NCI-H146 (cell line): ENCODE measurements around the gene CTPS2.
A peak's percentile ranks its signal among the peaks of the same experiment; 100 is the strongest.
"Not testable (repeated sequence)": the region's sequence is repeated elsewhere in the genome, so short reads cannot be mapped to it uniquely, and the experiment has no call there.

Source experiments
- DNase-seq: peaks from one replicate; lab custom pipeline; 2025; lab: John Stamatoyannopoulos, UW

Gene CTPS2

DNA sequence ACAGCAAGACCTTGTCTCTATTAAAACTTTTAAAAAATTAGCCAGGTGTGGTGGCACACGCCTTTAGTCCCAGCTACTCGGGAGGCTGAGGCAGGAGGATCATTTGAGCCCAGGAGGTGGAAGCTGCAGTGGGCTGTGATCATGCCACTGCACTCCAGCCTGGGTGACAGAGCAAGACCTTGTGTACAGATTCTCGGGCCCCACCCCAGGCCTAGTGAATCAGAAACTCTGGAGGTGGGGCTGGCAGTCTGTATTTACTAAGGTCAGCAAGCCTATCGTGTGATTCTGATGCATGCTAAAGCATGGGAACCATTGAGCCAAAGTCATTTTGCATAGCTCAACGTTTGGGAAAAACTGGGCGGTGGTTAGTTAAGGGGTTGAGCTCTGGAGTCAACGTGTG, 59.0 kb downstream of the CTPS2 start:
- no peak for DNase-seq

DNA sequence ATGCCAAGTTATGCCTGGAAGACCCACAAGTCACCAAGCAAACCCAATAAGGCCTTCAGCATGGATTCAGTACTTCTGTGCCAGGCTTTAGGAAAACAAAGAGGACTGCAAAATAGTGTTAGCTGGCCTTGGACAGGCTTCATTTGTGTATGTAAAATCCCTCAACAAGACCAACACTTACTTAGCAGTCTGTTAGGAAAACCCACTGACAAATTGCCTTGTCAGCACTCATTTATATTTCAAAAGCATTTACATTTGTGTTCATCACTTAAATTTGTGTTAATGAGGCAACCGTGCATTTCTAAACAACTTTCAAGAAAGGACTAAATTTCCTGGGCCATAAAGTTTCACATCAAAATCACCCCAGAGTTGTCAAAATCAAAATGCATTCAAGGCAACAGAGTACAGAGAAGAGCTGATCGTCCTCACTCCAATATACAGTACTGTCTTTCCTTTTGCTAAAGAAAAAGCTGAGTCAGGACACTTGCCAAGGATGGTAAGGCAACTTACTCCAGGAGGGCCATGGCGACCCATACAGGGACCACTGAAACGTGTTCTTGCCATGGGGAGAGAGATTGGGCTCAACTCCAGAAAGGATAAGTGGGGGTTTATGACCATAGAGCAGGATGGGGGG, 61.0 kb downstream of the CTPS2 start:
- no peak for DNase-seq

DNA sequence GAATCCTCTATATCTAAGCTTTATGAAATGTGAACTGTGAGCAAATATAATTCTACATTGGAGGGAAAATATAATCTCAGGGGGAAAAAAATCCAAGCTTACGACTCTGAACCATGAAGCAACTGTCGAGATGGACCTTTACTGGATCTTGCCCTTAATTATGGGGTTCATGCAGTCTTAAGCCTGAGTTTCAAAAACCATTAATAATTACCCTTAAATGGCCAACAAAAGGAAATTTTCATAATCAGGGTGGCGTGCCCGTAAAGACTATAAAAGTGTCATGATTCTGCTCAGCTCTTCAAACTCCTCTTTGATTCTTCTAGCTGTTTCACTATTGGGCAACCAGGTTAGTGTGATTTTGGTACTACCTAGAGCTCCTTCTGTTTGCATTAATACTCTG, 62.6 kb downstream of the CTPS2 start, which contains the start of gene S100G:
TSS of gene S100G (plus strand) at position 301 of the 400 bp plus-strand sequence. CDS start 849 bp downstream, outside the sequence.
- DNase-seq, result no peak

DNA sequence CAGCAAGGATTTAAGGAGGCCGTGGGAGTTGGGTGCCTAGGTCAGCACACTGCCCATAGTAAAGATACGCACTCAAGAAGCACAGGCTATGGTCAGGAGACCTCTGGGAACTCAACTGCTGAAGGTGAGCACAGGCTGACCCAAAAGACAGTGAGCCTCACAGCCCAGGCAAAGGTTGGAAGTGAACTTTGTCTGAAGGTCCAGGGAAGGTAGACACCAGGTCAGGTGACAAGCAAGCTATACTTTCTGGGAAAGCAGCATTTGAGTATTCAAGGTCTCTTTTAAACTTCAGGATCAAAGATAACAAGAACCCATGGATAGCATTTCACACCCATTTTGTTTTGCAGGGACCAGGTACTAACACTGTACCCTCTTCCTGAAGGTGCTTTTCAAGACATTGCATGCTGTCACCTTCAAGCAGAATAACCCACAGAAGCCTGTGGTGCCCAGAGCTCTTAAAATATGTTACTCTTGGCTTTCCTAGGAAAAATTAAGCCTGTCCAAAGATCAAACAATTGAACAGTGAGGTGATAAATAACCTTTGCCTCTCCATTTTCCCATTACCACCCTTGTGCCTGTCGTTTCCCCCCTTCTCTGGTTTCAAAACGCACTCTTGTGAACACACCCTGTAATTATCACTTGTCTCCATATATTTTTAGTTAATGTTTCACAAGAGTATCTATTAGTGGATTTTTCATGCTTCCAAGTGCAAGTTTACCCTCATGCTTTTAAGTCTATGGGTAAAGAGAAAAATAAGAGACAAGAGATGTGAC, 65.9 kb downstream of the CTPS2 start:
- peak; percentile 5 for DNase-seq

DNA sequence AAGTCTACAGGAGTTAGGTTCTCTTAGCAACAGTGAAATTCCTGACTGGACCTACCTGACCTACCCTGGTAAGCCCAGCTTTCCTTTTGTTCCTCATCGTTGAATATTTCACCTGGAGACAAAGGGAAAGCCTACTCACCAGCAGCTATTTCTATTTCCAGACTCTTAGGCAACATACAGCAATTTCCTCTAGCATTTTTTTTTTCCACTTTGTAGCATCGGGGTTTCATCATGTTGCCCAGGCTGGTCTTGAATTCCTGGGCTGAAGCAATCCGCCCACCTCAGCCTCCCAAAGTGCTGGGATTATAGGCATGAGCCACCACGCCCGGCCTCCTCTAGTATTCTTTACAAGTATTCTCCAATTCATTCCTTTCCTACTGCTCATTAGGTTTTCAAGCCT, 69.3 kb downstream of the CTPS2 start:
- DNase-seq, result no peak

DNA sequence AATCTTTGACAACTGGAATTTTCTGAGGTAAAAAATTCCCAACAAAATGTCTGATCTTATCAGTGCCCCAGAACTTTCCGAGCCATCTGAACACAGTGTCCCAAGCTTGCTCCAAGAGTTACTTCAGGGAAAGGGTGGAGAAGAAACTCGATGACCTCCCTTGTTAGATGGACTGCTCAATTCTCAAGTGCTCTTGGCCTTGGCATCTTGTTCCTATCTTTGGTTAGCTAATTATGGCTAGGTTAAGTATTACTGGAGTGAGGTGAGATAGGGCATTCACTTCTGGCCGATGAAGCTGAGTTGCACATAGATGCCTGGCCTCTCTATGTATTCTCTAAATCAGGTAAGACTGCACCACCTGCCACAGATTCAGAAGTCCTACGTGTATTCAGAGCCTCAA, 71.6 kb downstream of the CTPS2 start:
- no peak for DNase-seq

DNA sequence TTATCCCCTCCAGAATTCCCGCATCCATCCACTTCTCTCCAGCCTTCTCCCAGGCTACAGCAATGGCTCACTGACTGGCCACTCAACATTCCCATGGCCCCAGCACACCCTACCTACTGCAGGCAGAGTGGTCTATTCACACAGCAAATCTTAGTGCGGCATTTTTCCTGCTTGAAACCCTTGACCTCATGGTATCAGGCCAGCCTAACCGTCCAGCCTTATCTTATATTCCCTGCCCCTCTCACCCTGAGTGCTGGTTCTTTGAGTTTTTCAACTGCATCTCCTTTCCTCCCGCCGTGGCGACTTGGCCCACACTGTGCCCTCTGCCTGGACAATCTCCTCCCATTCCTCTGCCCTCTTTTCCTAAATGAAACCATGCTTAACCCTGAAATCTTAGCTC, 72.5 kb downstream of the CTPS2 start:
- DNase-seq, result no peak

DNA sequence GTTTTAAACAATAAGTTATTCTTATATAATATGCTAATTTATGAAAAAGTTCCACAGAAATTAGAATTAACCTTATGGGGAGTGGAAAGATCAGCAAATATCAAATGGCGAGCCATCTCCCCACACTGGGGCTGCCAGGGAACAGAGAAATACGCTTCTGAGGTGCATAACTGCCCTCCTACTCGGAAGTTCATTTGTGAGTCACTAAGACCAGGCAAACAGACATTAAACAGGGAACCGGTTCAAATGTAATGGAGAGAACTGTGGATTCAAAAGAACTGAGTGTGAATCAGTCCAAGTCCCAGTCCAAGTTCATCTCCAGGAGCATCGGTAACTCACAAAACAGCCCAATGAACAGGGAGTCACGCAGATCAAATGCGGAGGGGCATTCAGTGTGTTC, 73.9 kb downstream of the CTPS2 start:
- no peak for DNase-seq

DNA sequence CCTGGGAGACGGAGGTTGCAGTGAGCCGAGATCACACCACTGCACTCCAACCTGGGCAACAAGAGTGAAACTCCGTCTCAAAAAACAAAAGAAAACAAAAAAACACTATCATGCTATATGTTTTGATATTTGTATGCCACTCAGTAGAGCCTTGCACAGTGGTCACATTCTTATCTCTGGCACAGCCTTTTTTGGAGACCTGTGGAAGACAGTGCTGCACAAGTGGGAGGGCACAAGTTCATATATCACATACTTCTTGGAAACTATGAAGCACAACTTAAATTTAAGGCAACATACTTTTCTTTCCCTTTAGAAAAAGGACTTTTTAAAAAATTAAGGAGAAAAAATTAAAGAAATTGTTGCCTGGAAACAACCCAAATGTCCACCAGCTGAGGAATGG, 76.9 kb downstream of the CTPS2 start:
- no peak for DNase-seq

DNA sequence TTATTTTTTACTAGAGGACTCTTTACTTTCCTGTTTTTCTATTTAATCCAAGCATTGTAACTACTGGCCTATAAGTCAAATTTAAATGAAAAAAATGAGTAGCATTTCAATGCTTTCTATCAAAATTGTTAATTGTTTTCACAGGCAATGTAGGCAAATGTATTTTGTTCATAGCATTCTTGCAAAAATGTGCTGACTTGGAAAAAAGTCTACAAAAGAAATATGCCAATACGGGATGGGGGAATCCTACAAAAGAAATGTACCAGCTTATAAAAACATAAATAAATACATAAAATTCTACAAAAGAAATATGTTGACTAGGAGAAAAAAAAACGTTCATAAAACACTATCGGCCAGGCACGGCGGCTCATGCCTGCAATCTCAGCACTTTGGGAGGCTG, 77.4 kb downstream of the CTPS2 start:
- DNase-seq, result no peak

DNA sequence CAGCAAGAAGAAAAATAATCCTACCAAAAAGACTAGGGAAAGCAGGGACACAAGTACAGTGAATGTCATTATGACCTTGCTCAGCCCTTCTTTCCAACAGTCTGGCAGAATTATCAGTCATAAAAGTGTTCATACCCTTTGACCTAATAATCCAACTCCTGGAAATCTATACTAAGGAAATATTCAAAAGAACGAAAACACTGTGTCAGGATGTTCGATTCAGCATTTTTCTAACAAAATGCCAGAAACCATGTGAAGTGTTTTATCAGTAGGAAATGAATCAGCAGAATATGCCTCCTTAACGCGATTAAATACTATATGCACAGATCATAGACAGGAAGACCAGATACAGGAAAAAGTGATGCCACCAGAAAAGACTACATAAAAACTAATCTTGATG, 78.7 kb downstream of the CTPS2 start:
- no peak for DNase-seq

DNA sequence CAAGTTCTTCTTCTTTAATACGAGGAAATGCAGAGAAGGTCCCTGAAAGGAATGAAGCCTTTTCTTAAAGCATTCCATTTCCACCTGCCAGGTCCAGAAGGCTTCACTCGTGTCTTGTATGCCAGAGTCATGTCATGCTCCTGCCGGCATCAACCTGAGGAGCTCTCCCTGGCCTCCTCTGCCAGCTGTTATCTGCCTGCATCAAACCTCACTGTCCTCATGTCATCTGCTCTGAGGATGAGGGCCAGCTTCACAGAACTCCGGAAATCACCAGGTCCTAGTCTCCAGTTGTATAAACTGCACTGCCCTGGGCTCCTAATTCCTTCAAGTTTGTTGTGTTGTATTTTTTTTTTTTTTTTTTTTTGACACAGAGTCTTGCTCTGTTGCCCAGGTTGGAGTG, 82.6 kb downstream of the CTPS2 start:
- DNase-seq, result no peak

DNA sequence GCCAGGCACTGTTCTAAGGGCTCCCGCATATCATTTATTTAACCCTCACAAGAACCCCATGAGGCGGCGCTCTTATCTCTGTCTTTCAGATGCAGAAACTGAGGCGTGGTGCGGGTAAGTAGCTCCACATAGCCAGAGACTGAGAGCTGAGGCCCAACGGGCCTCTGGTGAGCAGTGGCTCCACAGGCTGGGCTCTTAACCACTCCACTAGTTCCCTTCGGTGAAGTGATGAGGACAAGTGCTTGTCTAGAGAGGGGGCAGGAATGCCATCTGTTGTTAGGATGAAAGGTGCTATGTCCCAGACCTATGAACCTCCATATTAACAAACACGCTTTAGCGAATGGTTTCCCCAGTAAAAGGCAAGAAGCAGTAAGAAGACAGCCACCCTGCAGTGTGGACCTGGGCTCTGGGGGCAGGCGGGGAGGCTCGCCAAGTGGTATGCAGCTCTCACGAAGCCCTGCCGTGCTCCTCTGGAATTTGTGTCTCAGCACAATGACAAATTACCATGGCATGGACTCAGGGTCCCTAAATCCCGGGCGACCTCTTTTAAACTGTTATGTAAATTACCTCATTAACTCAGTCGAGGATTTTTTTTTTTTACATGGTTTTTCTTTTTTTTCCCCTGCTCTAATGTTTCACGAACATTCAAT, 83.4 kb downstream of the CTPS2 start:
- DNase-seq, result no peak

DNA sequence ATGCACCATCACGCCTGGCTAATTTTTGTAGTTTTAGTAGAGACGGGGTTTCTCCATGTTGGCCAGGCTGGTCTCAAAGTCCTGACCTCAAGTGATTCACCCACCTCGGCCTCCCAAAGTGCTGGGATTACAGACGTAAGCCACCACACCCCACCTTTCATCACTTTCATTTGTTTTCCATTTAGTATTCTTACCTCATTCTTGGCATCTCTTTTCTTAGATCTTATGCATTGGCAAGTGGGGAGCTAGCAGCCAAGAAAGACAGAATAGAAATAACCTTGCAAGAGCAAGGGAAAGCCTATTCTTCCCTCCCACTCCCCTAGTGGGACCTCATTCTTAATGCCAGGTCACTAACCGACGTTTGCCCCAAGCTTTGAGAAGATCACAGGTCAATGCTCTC, 84.0 kb downstream of the CTPS2 start:
- not testable (repeated sequence) for DNase-seq

DNA sequence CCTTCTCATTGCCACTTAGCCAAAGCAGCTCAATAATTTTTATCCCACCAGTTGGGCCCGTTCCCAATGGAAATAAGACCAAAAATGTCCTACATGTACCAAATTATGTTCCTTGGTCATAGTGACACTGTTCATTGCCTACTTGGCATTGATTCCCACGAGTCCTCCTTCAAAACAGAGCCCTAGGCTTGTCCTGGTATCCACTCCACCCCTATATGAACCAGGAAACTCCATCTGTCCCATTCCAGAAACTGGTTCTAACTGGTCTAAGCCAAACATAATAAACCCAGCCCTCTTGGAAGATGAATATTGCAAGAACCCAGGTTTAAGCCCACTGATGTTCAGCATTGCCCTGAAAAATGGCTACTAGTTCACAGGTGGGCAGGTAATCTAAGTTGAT, 93.4 kb downstream of the CTPS2 start:
- DNase-seq, result no peak

DNA sequence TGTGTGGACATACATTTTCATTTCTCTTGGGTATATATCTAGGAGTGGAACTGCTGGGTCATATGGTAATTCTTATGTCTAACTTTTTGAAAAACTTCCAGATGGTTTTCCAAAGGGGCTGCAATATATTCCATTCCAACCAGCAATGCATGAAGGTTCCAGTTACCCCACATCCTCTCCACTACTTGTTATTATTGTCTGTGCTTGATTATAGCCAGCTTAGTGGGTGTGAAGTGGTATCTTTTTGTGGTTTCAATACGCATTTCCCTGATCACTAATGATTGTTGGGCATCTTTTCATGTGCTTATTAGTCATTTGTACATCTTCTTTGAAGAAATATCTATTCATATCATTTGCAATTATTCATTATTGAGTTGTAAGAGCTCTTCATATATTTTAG, 94.0 kb downstream of the CTPS2 start:
- DNase-seq, result no peak

DNA sequence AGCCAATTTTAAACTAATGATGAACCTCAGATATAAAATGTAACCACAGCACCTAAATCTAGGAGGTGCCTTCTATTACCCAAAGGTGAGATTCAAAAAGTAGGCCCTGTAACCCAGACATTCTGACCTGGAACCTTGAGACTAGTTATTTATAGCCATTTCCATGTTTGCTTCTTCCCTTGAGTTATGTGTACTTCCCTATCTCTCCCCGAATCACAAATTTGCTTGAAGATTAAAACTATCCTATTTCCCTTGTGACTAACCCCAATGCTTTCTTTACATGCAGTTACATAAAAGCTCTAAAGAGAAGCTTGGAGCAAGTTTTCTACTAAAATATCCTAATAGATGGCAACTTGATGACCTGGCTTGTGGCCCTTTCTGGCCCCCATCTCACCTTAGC, 95.1 kb downstream of the CTPS2 start:
- DNase-seq, result no peak

DNA sequence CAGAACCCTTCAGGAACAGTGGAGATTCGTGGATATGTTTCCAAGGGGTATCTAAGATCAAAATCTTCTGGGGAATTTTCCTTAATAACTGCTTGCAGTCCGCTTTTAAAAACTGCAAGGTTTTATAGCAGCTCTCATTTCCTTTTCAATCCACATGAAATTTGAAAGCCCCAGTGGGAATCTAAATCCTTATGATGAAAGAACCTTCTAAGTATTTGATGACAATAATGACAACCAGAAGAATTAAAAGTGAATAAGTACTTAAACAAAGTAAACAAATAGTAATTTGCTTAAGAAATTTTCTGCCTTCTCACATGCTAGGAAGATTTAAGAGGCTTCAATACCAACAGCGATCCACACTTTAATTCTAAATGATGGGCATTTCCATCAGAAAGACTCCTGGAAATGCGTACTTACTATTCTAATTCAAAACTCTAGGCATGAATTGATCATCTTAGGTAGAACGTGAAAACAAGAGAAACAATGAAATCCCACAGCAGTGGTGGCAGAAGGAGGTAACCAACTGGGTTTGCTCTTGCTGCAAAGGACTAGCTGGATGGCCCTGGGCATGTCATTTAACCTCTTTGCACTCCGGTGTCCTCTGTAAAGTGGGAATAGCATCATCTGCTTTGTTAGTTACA, 100.1 kb downstream of the CTPS2 start:
- no peak for DNase-seq

DNA sequence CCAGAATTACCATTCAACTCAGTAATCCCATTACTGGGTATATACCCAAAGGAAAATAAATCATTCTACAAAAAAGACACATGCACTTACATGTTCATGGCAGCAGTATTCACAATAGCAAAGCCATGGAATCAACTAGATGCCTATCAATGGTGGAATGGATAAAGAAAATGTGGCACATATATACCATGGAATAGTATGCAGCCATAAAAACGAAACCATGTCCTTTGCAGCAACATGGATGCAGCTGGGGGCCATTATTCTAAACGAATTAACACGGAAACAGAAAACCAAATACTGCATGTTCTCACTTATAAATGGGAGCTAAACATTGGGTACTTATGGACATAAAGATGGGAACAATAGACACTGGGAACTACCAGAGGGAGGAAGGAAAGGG, 101.8 kb downstream of the CTPS2 start:
- not testable (repeated sequence) for DNase-seq

DNA sequence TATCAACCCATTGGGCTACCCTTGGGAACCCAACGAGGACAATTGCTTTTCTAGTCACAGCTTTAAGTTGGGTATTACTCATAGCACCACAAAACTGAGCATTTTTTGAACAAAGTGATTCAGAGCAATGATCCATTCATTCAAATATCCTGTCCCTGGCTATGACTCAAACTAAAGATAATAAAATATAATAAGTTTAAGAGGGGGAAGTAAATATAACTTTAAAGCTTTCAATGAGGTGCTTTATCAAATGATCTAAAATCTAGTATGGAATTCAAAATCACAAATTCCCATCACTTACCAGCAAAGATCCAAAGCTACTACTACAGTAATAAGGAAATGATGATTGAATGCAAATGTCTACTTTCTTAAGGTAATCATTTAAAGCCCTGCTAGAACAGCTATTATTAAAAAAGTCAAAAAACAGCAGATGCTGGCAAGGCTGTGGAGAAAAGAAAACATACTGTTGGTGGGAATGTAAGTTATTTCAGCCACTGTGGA, 102.3 kb downstream of the CTPS2 start:
- no peak for DNase-seq

DNA sequence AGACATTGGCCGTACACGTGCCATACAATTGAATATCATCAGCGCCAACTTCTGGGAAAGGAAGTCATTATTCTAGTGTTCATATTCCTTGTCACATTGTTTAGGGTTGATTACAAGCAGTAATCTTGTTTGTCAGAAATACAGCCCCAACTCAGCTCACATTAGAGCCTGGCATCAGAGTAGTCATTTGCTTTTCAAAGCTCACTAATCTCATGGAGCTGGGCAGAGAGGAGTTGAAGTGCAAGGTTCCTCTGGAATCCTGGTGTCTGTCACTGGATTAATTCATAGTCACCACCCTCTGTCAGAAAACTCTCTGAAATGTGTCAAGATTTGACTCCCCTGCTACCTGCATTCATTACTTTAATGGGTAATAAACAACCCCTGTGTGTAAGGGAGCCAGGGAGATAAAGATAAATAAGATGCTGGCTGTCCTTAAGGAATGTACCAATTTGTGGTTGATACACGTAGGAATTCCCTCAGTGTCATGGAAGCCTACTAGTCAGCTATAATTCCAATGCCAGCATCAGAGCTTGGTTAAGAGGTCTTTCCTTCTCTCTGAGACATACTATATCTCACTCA, 106.2 kb downstream of the CTPS2 start:
- DNase-seq, result no peak

DNA sequence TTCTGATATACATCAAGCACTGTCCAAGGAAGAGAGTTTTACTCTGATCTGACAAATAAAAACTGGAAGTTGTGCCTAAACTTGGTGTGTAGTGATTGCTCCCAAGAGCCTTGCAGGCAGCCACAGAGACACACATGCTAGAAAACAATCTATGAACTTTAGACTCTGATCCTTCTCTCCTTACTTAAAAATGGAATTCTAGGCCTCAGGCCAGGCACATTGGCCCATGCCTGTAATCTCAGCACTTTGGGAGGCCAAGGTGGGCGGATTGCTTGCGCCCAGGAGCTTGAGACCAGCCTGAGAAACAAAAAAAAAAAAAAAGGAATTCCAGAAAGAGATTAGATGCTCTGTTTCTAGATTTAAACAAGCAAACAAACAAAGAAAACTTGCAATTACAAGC, 108.1 kb downstream of the CTPS2 start:
- DNase-seq, result no peak
